K562 (cell line): ENCODE results near the gene WBP1. TPM values are rescaled to one million over a fixed set of nuclear protein-coding genes. Genes with fewer than 3 reads are reported as not detected.
A peak's percentile ranks its signal among the peaks of the same experiment; 100 is the strongest.

Experiments
- ARNT ChIP-seq, 2 experiments: fragments of 450-650 bp; IDR thresholded peaks; 2 replicates each; pipeline ENCODE4 v1.6.1; 2016; ENCODE audit warnings: mild to moderate bottlenecking in 1 of 2
- BRCA1 ChIP-seq, 2 experiments: fragments of 450-650 bp in 1 of 2; sonication (generic) in 1 of 2; formaldehyde crosslinking in 1 of 2; IDR thresholded peaks; 2 replicates each; pipeline versions ENCODE4 v1.5.0 to v1.6.1; 2017 to 2020; ENCODE audit warnings: mild to moderate bottlenecking in 1 of 2, missing genetic modification reagents in 1 of 2
- C11orf30 ChIP-seq: fragments of 450-650 bp; IDR thresholded peaks from 2 replicates; pipeline ENCODE4 v1.6.1; 2016; ENCODE audit warnings: low read depth, mild to moderate bottlenecking
- COPS2 ChIP-seq: fragments of 450-650 bp; conservative IDR thresholded peaks from 2 replicates; pipeline ENCODE4 v1.6.1; 2016; ENCODE audit warnings: mild to moderate bottlenecking, moderate library complexity
- CREB5 ChIP-seq: fragments of 250-450 bp; sonication (Bioruptor Pico); IDR thresholded peaks from 2 replicates; pipeline ENCODE4 v1.5.0; 2020; ENCODE audit warnings: mild to moderate bottlenecking
- ELF1 ChIP-seq: fragments of 200-800 bp; sonication (Bioruptor generic); IDR thresholded peaks from 2 replicates; pipeline ENCODE4 v1.6.1; 2016; ENCODE audit warnings: missing genetic modification characterization, missing compliant biosample characterization
- ESRRB ChIP-seq: fragments of 250-450 bp; sonication (Bioruptor Pico); IDR thresholded peaks from 2 replicates; pipeline ENCODE4 v1.5.0; 2020; ENCODE audit warnings: mild to moderate bottlenecking, moderate library complexity, borderline replicate concordance
- ETS1 ChIP-seq: conservative IDR thresholded peaks from 2 replicates; pipeline ENCODE4 v1.6.1; 2011; ENCODE audit warnings: low read depth, mild to moderate bottlenecking, low read length; ENCODE audit not compliant: control insufficient read depth
- EWSR1 ChIP-seq: fragments of 450-650 bp; IDR thresholded peaks from 2 replicates; pipeline ENCODE4 v1.6.1; 2018; ENCODE audit warnings: borderline replicate concordance, mild to moderate bottlenecking, low read depth, moderate library complexity; ENCODE audit not compliant: partially characterized antibody
- HNRNPUL1 ChIP-seq: fragments of 200-400 bp; formaldehyde crosslinking; IDR thresholded peaks from 2 replicates; pipeline ENCODE4 v1.6.1; 2017; ENCODE audit warnings: low read length
- MAX ChIP-seq: sonication (generic); formaldehyde crosslinking; IDR thresholded peaks from 2 replicates; pipeline ENCODE4 v1.9.0; 2022; ENCODE audit warnings: mild to moderate bottlenecking, missing genetic modification reagents
- NCOR1 ChIP-seq: fragments of 450-650 bp; IDR thresholded peaks from 2 replicates; pipeline ENCODE4 v1.6.1; 2016; ENCODE audit warnings: mild to moderate bottlenecking, moderate library complexity
- PKNOX1 ChIP-seq: fragments of 450-650 bp; IDR thresholded peaks from 2 replicates; pipeline ENCODE4 v1.6.1; 2016
- SLC30A9 ChIP-seq: fragments of 250-450 bp; sonication (Bioruptor Pico); IDR thresholded peaks from 2 replicates; pipeline ENCODE4 v1.8.0; 2022; ENCODE audit warnings: mild to moderate bottlenecking, moderate library complexity
- SMARCA4 ChIP-seq: fragments of 450-650 bp; IDR thresholded peaks from 2 replicates; pipeline ENCODE4 v1.6.1; 2016
- SRSF7 ChIP-seq: fragments of 200-400 bp; formaldehyde crosslinking; optimal IDR thresholded peaks from 2 replicates; pipeline ENCODE3; 2017; ENCODE audit warnings: mild to moderate bottlenecking, low read depth, low read length
- TAF9B ChIP-seq: fragments of 450-650 bp; IDR thresholded peaks from 2 replicates; pipeline ENCODE4 v1.6.1; 2018; ENCODE audit warnings: mild to moderate bottlenecking; ENCODE audit not compliant: partially characterized antibody
- ZBTB43 ChIP-seq: sonication (generic); formaldehyde crosslinking; IDR thresholded peaks from 2 replicates; pipeline ENCODE4 v1.8.0; 2023; ENCODE audit warnings: mild to moderate bottlenecking, missing genetic modification reagents
- ZFPM2 ChIP-seq: fragments of 250-450 bp; sonication (Bioruptor Pico); IDR thresholded peaks from 2 replicates; pipeline ENCODE4 v1.5.1; 2022; ENCODE audit warnings: mild to moderate bottlenecking
- ZNF12 ChIP-seq: sonication (generic); formaldehyde crosslinking; IDR thresholded peaks from 2 replicates; pipeline ENCODE4 v1.4.0; 2020; ENCODE audit warnings: mild to moderate bottlenecking, missing genetic modification reagents
- ZNF511 ChIP-seq: sonication (generic); formaldehyde crosslinking; IDR thresholded peaks from 2 replicates; pipeline ENCODE4 v1.8.0; 2022; ENCODE audit warnings: mild to moderate bottlenecking, missing genetic modification reagents
- ZNF584 ChIP-seq: fragments of 200-800 bp; sonication (Bioruptor generic); IDR thresholded peaks from 2 replicates; pipeline ENCODE4 v1.6.1; 2016; ENCODE audit warnings: low read depth, mild to moderate bottlenecking, missing genetic modification characterization, missing compliant biosample characterization
- polyA plus RNA-seq, 8 experiments: library from polyadenylated mRNA; depleted of rRNA in 4 of 8; stranded (reverse) in 5 of 8; unstranded in 3 of 8; fragments of >200 nt; fragmentation: Nextera tagmentation in 2 of 8; fragmentation: Illumina TruSeq in 1 of 8; extraction: Ambion mirVana in 2 of 8; extraction: Trizol in 1 of 8; gene quantifications; 2 replicates each; pipeline versions ENCODE4 v1.2.1 to v1.2.3, GENCODE V29; 2011 to 2014; ENCODE audit warnings: inconsistent platforms in 1 of 8, missing spikeins in 1 of 8
- total RNA-seq, 7 experiments: library from RNA; depleted of rRNA in 6 of 7; stranded (reverse); fragments of >200 nt in 6 of 7; fragmentation: Illumina TruSeq in 2 of 7; extraction: Trizol in 2 of 7; gene quantifications; 2 replicates each; pipeline versions ENCODE4 v1.2.1 to v1.2.3, GENCODE V29; 2011 to 2021; ENCODE audit warnings: low replicate concordance in 1 of 7

Gene WBP1
- total and polyA plus RNA-seq, 9 of the 15 experiments (the other 6 are each of a cell fraction or from before 2014, with no cell fraction given), result 1.9 to 27.7 (median 14.2) TPM

GRCh38 chr2:74454654-74455511 is 3.4 kb upstream of the WBP1 start, which contains the start of gene INO80B (continued):
- TF ChIP-seq ZNF584 (CRISPR knock-in tag) (0 out of 2 replicates have a peak, but pooled peaks have one; percentile 43), ZNF12 (CRISPR knock-in tag) (0 out of 2 replicates have a peak, but pooled peaks have one; percentile 54), ARNT (IDR thresholded peaks at IDR 0.05) (peak; percentile 32 to 88; a peak in 3 of 4 replicates), SLC30A9 (CRISPR knock-in tag) (no peak), ZBTB43 (CRISPR knock-in tag) (no peak), SMARCA4 (no peak), HNRNPUL1 (no peak), BRCA1 (IDR thresholded peaks at IDR 0.05) (no peak), BRCA1 (CRISPR knock-in tag; IDR thresholded peaks at IDR 0.05) (no peak), COPS2 (no peak), ELF1 (peak; percentile 99), ESRRB (CRISPR knock-in tag) (no peak), ZNF511 (peak; percentile 52; the same call in 1 of the 2 replicates), NCOR1 (peak; percentile 97), MAX (peak; percentile 77), SRSF7 (no peak), TAF9B (peak; percentile 58), ETS1 (peak; percentile 93), PKNOX1 (peak; percentile 61; the same call in 1 of the 2 replicates), EWSR1 (no peak), C11orf30 (peak; percentile 93), CREB5 (no peak), ZFPM2 (CRISPR knock-in tag) (no peak)
